NCI-H2107 (cell line): ENCODE data around the gene ADAMTS15.

ENCODE experiments used
- DNase-seq: peaks from one replicate; lab custom pipeline; 2025; lab: John Stamatoyannopoulos, UW

The ADAMTS15 gene

GRCh38 chr11:130515829-130516553 is 67.5 kb downstream of the ADAMTS15 start:
- no peak for DNase-seq

GRCh38 chr11:130516554-130517505 is 68.4 kb downstream of the ADAMTS15 start:
- DNase-seq = no peak

GRCh38 chr11:130518164-130518680 is 69.8 kb downstream of the ADAMTS15 start:
- DNase-seq = no peak

- DNase-seq = no peak
These were observed 70.9 kb downstream of the ADAMTS15 start for GRCh38 chr11:130519128-130519932.

- no peak for DNase-seq
These were observed 71.8 kb downstream of the ADAMTS15 start for GRCh38 chr11:130520271-130520671.

- no peak for DNase-seq
These were observed 74.0 kb downstream of the ADAMTS15 start for GRCh38 chr11:130522284-130522961.

- no peak for DNase-seq
These were observed 74.7 kb downstream of the ADAMTS15 start for GRCh38 chr11:130523166-130523565.

- no peak for DNase-seq
These were observed 75.2 kb downstream of the ADAMTS15 start for GRCh38 chr11:130523609-130524008.

GRCh38 chr11:130524132-130524790 is 75.8 kb downstream of the ADAMTS15 start:
- DNase-seq = no peak

GRCh38 chr11:130525307-130525706 is 76.9 kb downstream of the ADAMTS15 start:
- DNase-seq = no peak
